ENCODE data around the gene SLIT3.

The SLIT3 gene

GRCh38 chr5:169020102-169020501 lies 280.8 kb downstream of the SLIT3 start:
- DNase-seq: no peak

- no peak for DNase-seq
Observed at GRCh38 chr5:169018925-169019324, 282.0 kb downstream of the SLIT3 start.

- no peak for DNase-seq
Observed at GRCh38 chr5:169015991-169016390, 284.9 kb downstream of the SLIT3 start.

- DNase-seq: no peak
Observed at GRCh38 chr5:169013846-169014245, 287.1 kb downstream of the SLIT3 start.

- no peak for DNase-seq
Observed at GRCh38 chr5:169013208-169013728, 287.7 kb downstream of the SLIT3 start.

- no peak for DNase-seq
Observed at GRCh38 chr5:169012450-169012849, 288.5 kb downstream of the SLIT3 start.

- DNase-seq: no peak
Observed at GRCh38 chr5:169011451-169011850, 289.5 kb downstream of the SLIT3 start.

GRCh38 chr5:169011009-169011408 lies 289.9 kb downstream of the SLIT3 start:
- no peak for DNase-seq

GRCh38 chr5:169009123-169009522 lies 291.8 kb downstream of the SLIT3 start:
- DNase-seq: no peak

- DNase-seq: no peak
Observed at GRCh38 chr5:169006842-169007790, 293.8 kb downstream of the SLIT3 start.

- no peak for DNase-seq
Observed at GRCh38 chr5:169004551-169004950, 296.4 kb downstream of the SLIT3 start.

GRCh38 chr5:169003721-169004541 lies 297.0 kb downstream of the SLIT3 start:
- no peak for DNase-seq

GRCh38 chr5:169002953-169003555 lies 297.9 kb downstream of the SLIT3 start:
- no peak for DNase-seq

- no peak for DNase-seq
Observed at GRCh38 chr5:169001394-169001793, 299.5 kb downstream of the SLIT3 start.

- no peak for DNase-seq
Observed at GRCh38 chr5:168995024-168995423, 305.9 kb downstream of the SLIT3 start.

GRCh38 chr5:168992687-168993086 lies 308.3 kb downstream of the SLIT3 start:
- DNase-seq: no peak

- DNase-seq: no peak
Observed at GRCh38 chr5:168992016-168992415, 308.9 kb downstream of the SLIT3 start.

- no peak for DNase-seq
Observed at GRCh38 chr5:168991311-168991710, 309.6 kb downstream of the SLIT3 start.

GRCh38 chr5:168990679-168991078 lies 310.3 kb downstream of the SLIT3 start:
- no peak for DNase-seq

- no peak for DNase-seq
Observed at GRCh38 chr5:168989731-168990505, 311.0 kb downstream of the SLIT3 start.

GRCh38 chr5:168988699-168989098 lies 312.2 kb downstream of the SLIT3 start:
- DNase-seq: no peak

Measured in activated naive CD4-positive, alpha-beta T cell (primary cell).